Cerebellar cortex (tissue), 1 donor: ENCODE measurements around the gene C1orf50.
"Not testable (repeated sequence)": the region's sequence is repeated elsewhere in the genome, so short reads cannot be mapped to it uniquely, and the experiment has no call there.

Experiments
- DNase-seq: peaks from one replicate; pipeline ENCODE4 v3.0.0-alpha.2; 2015; ENCODE audit warnings: low spot score

The C1orf50 gene

GRCh38 chr1:42739753-42740700 is 27.0 kb upstream of the C1orf50 start, which contains the start of gene CLDN19:
CLDN19 (minus strand) TSS chr1:42740236; CDS start chr1:42740063, 173 bp downstream.
- no peak for DNase-seq

- DNase-seq, result no peak
Measured at GRCh38 chr1:42740851-42741580, 26.0 kb upstream of the C1orf50 start.

- no peak for DNase-seq
Measured at GRCh38 chr1:42741706-42742105, 25.3 kb upstream of the C1orf50 start.

DNA sequence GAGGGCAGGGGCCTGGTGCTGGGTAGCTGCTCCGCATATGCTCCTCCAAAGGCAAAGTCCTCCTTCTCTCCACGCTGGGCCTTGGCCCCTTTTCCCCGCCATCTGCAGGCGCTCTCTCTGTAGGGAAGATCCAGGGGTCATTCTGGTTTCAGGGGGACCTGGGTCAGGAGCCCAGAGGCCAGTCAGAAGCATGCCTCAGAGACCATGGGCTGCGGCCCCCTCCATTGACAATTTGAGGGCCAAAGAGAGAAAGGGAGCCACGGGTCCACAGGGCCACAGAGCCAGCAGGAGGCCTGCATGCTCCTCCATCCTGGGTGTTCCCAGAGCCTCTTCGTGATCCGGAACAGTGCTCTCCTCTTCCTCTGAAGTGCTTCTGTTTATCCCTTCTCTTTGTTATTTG is 24.9 kb upstream of the C1orf50 start:
- no peak for DNase-seq

GRCh38 chr1:42742617-42743316 is 24.3 kb upstream of the C1orf50 start:
- DNase-seq, result no peak

GRCh38 chr1:42743317-42744147 is 23.5 kb upstream of the C1orf50 start:
- DNase-seq, result no peak

GRCh38 chr1:42744148-42744413 is 23.0 kb upstream of the C1orf50 start:
- no peak for DNase-seq

GRCh38 chr1:42745851-42746250 is 21.2 kb upstream of the C1orf50 start:
- DNase-seq, result peak; percentile 61

GRCh38 chr1:42746436-42747105 is 20.5 kb upstream of the C1orf50 start:
- no peak for DNase-seq

GRCh38 chr1:42747125-42747524 is 19.9 kb upstream of the C1orf50 start:
- DNase-seq, result peak; percentile 30

DNA sequence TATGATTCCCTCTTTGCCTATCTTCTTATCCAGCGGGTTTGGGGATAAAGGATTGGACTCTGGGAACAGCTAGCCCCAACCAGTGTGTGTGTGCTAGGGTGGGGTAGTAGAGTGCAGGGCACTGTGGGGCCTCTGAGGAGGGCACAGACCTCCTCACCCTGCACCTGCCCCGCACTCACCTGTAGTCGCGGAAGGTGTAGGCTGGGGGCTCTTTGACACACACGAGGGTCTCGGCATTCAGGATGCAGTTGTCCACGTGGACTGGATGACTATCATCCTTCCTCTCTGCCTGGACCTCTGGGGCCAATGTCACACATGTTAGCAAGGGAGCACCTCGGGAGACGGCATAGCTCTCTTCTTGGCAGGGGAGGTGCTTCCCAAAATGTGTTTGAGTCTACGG is 19.0 kb upstream of the C1orf50 start:
- no peak for DNase-seq

DNA sequence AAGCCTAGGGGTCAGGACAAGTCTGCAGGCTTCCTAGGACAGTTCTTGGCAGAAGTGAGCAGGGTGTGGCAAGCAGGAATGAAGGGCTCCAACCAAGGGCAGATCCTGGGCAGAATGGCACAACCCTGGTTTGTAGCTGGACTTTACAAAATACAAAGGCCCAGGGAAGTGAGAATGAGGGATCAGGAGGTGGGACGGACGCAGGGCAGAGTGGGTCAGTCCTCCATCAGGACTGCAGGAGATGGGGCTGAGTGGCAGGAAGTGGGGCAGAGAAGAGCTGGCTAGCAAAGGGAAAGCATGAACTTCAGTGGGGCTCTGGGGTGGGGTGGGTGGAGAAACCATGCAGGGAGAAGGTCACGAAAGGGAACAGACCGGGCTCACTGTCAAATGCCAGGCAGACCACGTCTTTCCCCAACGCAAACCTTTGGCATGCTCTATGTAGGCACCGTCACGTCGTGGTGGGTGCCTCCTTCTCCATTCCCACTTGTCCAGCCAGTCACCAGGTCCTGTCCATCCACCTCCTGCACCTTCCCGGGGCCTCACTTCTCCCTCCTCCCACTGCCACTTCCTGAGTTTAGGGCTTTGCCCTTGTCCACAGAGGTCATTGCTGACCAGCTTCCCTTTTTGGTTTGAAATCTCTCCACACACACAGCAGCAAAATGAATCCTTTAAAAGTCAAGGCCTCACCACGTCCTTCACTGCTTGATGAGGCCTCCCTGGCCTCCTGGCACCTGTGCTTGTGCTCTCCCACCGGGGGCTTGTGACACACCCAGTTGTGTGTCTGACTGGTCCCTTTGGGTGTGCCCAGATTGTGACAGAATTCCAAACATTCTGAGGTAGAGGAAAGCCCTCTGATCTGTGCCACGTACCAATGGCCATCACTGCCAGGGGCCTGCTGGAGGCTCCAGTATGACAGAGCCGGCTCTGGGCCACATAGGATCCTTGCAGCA is 18.3 kb upstream of the C1orf50 start:
- no peak for DNase-seq

GRCh38 chr1:42750041-42750440 is 17.0 kb upstream of the C1orf50 start:
- no peak for DNase-seq

GRCh38 chr1:42751511-42752070 is 15.5 kb upstream of the C1orf50 start:
- DNase-seq, result not testable (repeated sequence)

GRCh38 chr1:42752284-42752683 is 14.8 kb upstream of the C1orf50 start:
- no peak for DNase-seq

GRCh38 chr1:42753070-42753469 is 14.0 kb upstream of the C1orf50 start:
- DNase-seq, result no peak

DNA sequence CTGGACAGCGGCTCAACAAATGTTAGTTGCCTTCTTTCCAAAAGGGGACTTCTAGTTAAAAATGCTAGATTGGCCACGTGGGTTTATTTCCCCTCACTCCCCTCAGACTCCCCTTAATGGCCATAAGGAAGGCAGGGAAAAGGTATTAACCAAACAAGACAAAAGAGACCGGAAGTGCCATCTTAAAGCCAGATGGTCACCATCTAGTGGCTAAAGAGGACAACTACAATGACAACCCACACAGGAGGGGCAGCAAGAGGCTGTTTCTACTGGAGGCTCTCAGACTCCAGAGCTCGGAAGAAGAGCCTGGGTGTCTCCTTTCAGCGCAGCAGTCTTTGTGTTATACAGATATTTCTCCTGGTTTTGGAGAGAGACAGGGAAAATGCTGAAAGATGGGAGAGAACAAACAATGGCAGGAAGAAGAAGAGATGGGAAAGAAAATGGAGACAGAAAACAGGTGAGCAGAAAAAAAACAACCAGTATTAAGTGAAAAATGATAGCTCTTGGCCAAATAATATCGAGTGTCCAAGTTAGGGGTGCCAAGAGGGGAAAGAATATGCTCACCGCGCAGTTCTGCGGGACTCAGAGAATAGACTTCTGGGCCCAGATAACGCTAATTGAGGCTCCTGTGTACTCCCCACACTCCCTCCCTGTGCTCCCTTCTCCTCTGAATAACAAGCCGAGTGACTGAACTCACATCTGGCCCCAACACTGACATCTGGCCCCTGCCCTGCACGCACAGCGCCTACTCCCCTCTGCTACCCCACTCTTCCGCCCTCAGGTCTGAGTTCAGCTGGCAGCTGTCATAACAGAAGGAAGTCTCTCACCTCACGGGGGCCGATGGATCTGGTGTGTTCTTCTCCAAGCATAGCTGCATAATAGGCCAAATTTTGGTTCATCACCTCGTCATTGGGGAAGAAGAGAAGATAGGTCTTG is 9.8 kb upstream of the C1orf50 start:
- DNase-seq, result peak; percentile 61

DNA sequence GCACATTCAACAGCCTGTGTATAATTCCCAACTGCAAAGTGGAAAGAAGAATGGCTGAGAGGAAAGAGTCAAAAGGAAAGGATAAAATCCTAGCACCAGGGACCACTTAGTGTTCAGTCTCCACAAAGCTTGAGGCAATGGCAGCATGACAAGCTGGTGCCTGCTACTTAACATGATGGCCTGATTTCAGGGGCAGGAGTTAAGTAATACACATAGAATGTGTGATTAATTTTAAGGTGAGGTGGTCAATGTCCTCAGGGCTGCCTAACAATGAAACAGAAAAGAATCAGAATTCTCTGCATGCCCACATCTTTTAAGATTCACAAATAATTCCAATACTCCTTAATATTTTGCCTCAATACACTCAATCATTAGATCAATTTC is 9.2 kb upstream of the C1orf50 start:
- no peak for DNase-seq

DNA sequence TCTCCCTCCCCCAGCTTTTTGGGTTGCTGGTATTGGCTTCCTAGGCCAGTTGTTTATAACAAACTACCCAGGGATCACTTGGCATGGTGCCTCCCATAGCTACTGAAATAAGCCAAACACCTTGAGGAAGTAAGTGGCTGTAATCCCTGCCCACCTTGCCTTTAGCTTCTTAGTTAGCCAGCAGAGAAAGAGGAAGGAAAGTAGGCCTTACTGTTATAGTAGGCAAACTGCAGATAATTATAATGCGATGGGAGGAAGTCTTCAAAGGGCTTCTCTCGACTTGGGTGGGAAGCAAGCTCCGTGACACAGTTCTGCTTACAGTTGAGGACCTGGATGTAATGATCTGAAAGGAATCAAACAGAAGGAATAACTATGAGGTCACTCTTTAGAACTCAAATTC is 8.4 kb upstream of the C1orf50 start:
- no peak for DNase-seq
